Breast epithelium (tissue), 3 donors: Measurements from ENCODE around the gene TNS2.

Source experiments
- CTCF ChIP-seq, 3 donors: fragments of 450-650 bp; IDR thresholded peaks; one replicate each; pipeline ENCODE4 v1.5.1; 2016 to 2017; ENCODE audit warnings: antibody characterized with exemption in 3 of 3, mild to moderate bottlenecking in 3 of 3, moderate library complexity in 3 of 3
- POLR2A ChIP-seq: fragments of 450-650 bp; IDR thresholded peaks from one replicate; pipeline ENCODE4 v1.6.1; 2016; ENCODE audit warnings: antibody characterized with exemption, mild to moderate bottlenecking, moderate library complexity
- POLR2AphosphoS5 ChIP-seq, 3 donors: sonication (generic); formaldehyde crosslinking; IDR thresholded peaks; one replicate each; pipeline ENCODE4 v1.6.1; 2017; ENCODE audit warnings: antibody characterized with exemption in 3 of 3

GRCh38 chr12:53101931-53102781, 52.3 kb downstream of the TNS2 start:
- TF ChIP-seq POLR2AphosphoS5 (IDR thresholded peaks at IDR 0.05) (no peak), CTCF (IDR thresholded peaks at IDR 0.05) (no peak), POLR2A (no peak)
